ENCODE measurements around the gene GP9.
"Not testable (repeated sequence)": the region's sequence is repeated elsewhere in the genome, so short reads cannot be mapped to it uniquely, and the experiment has no call there.

Gene GP9

DNA sequence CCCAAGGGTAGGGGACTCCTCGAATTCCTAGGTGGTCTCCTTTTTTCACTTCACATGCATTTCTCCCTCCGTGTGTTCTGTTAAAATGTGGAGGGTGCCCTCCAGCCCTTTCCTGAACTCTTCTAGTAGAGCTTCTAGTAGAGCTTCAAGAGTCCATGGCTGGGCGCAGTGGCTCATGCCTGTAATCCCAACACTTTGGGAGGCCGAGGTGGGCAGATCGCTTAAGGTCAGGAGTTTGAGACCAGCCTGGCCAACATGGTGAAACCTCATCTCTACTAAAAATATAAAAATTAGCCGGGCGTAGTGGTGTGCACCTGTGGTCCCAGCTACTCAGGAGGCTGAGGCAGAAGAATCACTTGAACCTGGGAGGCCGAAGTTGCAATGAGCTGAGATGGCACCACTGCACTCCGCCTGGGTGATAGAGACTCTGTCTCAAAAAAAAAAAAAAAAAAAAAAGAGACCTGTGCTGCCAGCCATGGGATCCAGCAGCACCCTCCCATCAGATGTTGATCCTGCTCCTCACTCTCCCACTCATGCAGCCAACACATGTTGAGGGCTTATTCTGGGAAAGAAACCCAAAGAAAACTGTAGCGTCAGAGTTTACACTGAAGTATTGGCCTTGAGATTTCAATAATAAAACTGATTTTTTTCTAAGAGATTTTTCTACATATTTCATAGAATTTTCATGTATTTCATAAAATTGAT, 50.6 kb downstream of the GP9 start:
- not testable (repeated sequence) for DNase-seq (ENCODE audit: low spot score)
